Prostate gland (tissue), 2 donors: ENCODE results near the gene MAP3K7CL.

Experiments
- POLR2A ChIP-seq: fragments of 450-650 bp; IDR thresholded peaks from one replicate; pipeline ENCODE4 v1.6.1; 2016; ENCODE audit warnings: antibody characterized with exemption, mild to moderate bottlenecking
- POLR2AphosphoS5 ChIP-seq: sonication (generic); formaldehyde crosslinking; IDR thresholded peaks from one replicate; pipeline ENCODE4 v1.6.1; 2017; ENCODE audit warnings: antibody characterized with exemption
- TF ChIP-seq, protein P1 (sequence below), 4 experiments: fragments of 200-600 bp in 2 of 4; fragments of 450-650 bp in 2 of 4; sonication (generic) in 2 of 4; IDR thresholded peaks; 1 replicate in 3 of 4; 2 replicates in 1 of 4; pipeline ENCODE4 v1.5.1; 2016 to 2019; ENCODE audit warnings: antibody characterized with exemption in 4 of 4, mild to moderate bottlenecking in 2 of 4, moderate library complexity in 2 of 4

DNA sequence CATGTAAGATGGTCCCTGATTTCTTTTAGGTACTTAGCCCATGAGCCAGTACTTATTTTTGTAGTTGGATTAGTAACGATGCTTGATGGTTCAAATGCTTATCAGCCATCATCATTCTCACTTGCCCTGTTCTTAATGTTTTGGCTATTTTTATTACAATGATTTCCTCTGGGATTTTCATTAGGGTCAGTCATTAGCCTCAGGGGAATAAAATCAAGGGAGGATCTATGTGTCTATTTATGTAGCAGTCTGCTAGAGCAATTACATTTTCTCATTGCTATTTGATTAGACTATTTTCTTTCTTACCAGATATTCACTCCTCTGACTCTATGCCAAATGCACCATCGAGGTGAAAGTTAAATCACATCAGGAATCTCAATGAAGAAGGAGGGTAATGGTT is 46.1 kb upstream of the MAP3K7CL start:
- TF ChIP-seq POLR2AphosphoS5 = no peak
- TF ChIP-seq, protein P1, sequence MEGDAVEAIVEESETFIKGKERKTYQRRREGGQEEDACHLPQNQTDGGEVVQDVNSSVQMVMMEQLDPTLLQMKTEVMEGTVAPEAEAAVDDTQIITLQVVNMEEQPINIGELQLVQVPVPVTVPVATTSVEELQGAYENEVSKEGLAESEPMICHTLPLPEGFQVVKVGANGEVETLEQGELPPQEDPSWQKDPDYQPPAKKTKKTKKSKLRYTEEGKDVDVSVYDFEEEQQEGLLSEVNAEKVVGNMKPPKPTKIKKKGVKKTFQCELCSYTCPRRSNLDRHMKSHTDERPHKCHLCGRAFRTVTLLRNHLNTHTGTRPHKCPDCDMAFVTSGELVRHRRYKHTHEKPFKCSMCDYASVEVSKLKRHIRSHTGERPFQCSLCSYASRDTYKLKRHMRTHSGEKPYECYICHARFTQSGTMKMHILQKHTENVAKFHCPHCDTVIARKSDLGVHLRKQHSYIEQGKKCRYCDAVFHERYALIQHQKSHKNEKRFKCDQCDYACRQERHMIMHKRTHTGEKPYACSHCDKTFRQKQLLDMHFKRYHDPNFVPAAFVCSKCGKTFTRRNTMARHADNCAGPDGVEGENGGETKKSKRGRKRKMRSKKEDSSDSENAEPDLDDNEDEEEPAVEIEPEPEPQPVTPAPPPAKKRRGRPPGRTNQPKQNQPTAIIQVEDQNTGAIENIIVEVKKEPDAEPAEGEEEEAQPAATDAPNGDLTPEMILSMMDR (IDR thresholded peaks at IDR 0.05) = no peak
- TF ChIP-seq POLR2A = no peak
